ENCODE data around the gene SEMA3G.

The SEMA3G gene

DNA sequence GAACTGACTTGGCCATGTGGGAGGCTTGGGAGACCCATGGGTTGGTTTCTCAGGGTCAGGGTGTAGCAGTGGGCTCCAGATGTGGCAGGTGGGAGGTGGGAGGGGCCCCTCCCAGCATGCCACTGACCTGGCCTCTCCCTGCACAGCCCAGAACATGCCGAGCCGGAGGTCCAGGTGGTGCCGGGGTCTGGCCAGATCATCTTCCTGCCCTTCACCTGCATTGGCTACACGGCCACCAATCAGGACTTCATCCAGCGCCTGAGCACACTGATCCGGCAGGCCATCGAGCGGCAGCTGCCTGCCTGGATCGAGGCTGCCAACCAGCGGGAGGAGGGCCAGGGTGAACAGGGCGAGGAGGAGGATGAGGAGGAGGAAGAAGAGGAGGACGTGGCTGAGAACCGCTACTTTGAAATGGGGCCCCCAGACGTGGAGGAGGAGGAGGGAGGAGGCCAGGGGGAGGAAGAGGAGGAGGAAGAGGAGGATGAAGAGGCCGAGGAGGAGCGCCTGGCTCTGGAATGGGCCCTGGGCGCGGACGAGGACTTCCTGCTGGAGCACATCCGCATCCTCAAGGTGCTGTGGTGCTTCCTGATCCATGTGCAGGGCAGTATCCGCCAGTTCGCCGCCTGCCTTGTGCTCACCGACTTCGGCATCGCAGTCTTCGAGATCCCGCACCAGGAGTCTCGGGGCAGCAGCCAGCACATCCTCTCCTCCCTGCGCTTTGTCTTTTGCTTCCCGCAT lies 42.3 kb upstream of the SEMA3G start:
- no peaks in the 10 kb centered on the region for H3K4me1 ChIP-seq (ENCODE audit: control insufficient read depth, insufficient read depth, low read length)

DNA sequence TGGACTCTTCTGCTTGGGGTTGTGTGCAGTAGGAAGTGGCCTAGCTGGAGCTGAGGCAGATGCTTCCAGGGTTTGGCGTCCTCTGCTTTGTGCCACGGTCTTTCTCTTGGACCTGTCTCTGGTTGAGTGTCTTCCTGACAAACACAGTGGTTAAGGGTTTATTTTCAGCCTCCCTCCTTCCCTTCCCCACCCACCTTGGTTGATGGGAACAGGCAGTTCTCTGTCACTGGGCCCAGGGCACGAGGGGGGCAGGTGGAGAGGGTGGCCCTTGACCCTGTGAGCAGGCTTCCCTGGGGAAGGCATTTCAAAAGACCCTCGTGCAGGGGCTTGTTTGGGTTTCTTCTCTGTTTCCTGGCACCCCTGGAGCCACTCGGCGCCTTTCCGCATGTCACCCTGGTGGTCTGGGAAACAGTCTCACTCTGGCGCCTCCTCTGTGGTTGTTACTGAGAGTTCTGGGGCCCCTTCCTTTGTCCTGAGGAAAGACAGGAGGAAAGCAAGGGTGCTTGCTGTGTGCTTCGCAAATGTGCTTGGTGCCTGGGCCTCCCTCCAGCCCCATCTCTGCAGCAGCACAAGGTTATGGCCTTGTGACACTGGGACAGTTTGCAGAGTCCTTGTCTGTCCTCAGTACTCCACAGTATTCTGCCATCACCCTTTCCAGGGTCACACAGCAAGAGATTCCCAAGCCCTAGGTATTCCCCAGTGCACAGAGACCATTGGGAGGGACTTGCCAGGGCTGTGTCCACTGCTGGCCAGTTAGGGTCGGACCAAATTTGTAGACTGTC lies 40.0 kb upstream of the SEMA3G start:
- Histone ChIP-seq H3K9ac (ENCODE audit: low read length) (no peak overlapping the region), H3K9me3 (ENCODE audit: control insufficient read depth, insufficient read depth, low read depth, low read length) (no peaks in the 10 kb centered on the region), H3K4me3 (ENCODE audit: low read depth, low read length) (no peak overlapping the region), H3K27ac (ENCODE audit: low read depth, low read length) (no peak overlapping the region), H3K4me1 (ENCODE audit: control insufficient read depth, insufficient read depth, low read length) (no peaks in the 10 kb centered on the region), H3K36me3 (ENCODE audit: control insufficient read depth, insufficient read depth, low read length) (peaks cover 92% of the 10 kb centered on the region), H3K27me3 (ENCODE audit: control insufficient read depth, insufficient read depth, low read length) (no peaks in the 10 kb centered on the region)

More for the DNA sequence above, 42.3 kb upstream of the SEMA3G start:
- Histone ChIP-seq H3K9me3 (ENCODE audit: control insufficient read depth, insufficient read depth, low read depth, low read length) (no peaks in the 10 kb centered on the region), H3K27me3 (ENCODE audit: control insufficient read depth, insufficient read depth, low read length) (no peaks in the 10 kb centered on the region), H3K36me3 (ENCODE audit: control insufficient read depth, insufficient read depth, low read length) (peaks cover 92% of the 10 kb centered on the region), H3K4me3 (ENCODE audit: low read depth, low read length) (no peak overlapping the region), H3K9ac (ENCODE audit: low read length) (no peak overlapping the region), H3K27ac (ENCODE audit: low read depth, low read length) (no peak overlapping the region)

DNA sequence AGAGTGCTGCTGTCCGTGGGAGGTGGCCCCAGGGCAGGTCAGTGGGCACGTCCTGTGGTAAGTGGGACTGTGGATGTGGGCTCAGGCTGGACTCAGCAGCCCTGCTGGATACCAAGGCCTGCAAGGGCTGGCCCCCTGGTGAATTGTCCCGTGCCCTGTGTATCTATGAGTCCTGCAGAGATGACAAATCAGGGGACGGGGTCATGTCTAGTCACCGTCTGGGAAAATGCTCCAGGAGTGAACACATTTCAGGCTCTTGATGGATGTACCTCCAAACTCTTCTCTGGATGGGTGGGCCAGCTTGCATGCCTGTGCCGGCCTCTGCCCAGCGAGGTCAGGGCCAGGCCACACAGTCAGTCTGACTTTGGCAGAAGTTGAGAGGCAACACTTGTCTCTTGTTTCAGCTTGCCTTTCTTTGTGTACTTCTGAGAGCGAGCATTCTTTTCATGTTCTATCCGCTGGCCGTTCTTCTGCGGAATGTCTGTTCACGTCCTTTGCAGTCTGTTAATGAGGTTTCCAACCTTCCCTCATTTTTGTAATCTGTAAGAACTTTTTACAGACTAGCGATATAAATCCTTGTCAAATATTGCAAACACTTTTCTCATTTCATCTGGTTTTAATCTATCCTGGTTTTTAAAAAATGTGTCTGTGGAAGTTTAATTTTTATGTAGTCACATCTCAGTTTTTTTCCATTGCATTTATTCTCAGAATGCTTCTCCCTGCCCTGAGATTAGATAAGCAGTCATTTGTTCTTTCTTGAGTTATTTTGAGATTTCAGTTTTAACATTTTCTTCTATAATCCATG lies 38.9 kb upstream of the SEMA3G start:
- Histone ChIP-seq H3K27ac (ENCODE audit: low read depth, low read length) (no peak overlapping the region), H3K36me3 (ENCODE audit: control insufficient read depth, insufficient read depth, low read length) (peaks cover 92% of the 10 kb centered on the region), H3K9ac (ENCODE audit: low read length) (no peak overlapping the region), H3K27me3 (ENCODE audit: control insufficient read depth, insufficient read depth, low read length) (no peaks in the 10 kb centered on the region), H3K4me3 (ENCODE audit: low read depth, low read length) (no peak overlapping the region), H3K4me1 (ENCODE audit: control insufficient read depth, insufficient read depth, low read length) (no peaks in the 10 kb centered on the region), H3K9me3 (ENCODE audit: control insufficient read depth, insufficient read depth, low read depth, low read length) (no peaks in the 10 kb centered on the region)

DNA sequence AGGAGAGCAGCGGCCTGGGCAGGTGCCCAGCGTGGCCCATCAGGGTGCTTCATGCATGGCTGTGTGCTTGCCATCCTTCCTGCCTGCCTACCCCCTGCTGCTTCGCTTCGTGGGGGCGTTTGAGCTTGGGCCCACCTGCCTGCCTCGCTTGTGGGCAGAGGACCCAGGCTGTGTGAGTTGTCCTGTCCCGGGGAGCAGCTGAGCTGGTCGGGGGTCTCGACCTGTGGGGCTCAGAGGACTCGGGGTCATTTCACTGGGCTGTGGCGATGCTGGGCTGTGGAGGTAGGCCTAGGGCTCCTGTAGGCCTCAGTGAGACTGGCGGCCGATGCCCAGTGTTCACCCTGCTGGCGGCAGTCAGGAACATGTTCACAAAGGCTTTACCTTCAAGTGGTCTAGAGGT lies 38.2 kb upstream of the SEMA3G start:
- no peaks in the 10 kb centered on the region for H3K9me3 ChIP-seq (ENCODE audit: control insufficient read depth, insufficient read depth, low read depth, low read length)
- no peak overlapping the region for H3K4me3 ChIP-seq (ENCODE audit: low read depth, low read length)
- no peak overlapping the region for H3K27ac ChIP-seq (ENCODE audit: low read depth, low read length)
- H3K27me3 ChIP-seq (ENCODE audit: control insufficient read depth, insufficient read depth, low read length): no peaks in the 10 kb centered on the region
- peaks cover 94% of the 10 kb centered on the region for H3K36me3 ChIP-seq (ENCODE audit: control insufficient read depth, insufficient read depth, low read length)
- no peak overlapping the region for H3K9ac ChIP-seq (ENCODE audit: low read length)
- no peaks in the 10 kb centered on the region for H3K4me1 ChIP-seq (ENCODE audit: control insufficient read depth, insufficient read depth, low read length)

DNA sequence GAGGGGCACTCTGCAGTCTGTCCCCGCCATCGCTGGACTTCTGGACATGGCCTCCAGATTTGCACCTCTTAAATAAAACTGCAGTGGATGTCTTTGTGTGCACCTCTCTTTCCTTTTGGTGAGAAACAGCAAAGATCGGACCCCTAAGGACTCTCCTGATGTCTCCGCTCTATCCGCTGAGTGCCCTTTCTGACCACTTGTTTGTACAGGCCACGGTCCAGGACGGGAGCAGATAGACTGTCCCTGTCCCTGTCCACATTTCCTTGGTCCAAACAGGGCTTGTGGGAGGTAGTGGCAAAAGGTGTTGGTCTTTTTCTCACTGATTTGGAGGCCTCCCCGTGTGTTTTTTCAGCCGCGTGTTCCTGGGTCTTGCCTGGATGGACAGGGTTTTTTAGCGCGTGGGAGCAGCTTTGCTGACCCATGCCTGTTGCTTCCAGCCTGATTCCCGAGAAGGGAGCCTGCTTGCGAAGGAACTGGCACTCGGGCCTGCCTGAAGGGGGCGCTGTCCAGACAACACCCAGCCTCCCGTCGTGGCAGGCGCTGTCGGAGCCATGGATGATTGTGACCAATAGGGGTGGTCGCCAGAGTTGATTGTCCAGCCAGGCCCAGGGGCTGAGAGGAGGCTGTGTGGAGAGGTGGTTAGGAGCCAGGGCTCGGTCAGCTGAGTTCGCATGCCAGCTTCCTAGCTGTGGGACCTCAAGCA lies 37.1 kb upstream of the SEMA3G start:
- H3K27ac ChIP-seq (ENCODE audit: low read depth, low read length): no peak overlapping the region
- H3K4me1 ChIP-seq (ENCODE audit: control insufficient read depth, insufficient read depth, low read length): no peaks in the 10 kb centered on the region
- H3K9me3 ChIP-seq (ENCODE audit: control insufficient read depth, insufficient read depth, low read depth, low read length): no peaks in the 10 kb centered on the region
- H3K27me3 ChIP-seq (ENCODE audit: control insufficient read depth, insufficient read depth, low read length): no peaks in the 10 kb centered on the region
- no peak overlapping the region for H3K4me3 ChIP-seq (ENCODE audit: low read depth, low read length)
- H3K36me3 ChIP-seq (ENCODE audit: control insufficient read depth, insufficient read depth, low read length): peaks cover 94% of the 10 kb centered on the region
- no peak overlapping the region for H3K9ac ChIP-seq (ENCODE audit: low read length)

DNA sequence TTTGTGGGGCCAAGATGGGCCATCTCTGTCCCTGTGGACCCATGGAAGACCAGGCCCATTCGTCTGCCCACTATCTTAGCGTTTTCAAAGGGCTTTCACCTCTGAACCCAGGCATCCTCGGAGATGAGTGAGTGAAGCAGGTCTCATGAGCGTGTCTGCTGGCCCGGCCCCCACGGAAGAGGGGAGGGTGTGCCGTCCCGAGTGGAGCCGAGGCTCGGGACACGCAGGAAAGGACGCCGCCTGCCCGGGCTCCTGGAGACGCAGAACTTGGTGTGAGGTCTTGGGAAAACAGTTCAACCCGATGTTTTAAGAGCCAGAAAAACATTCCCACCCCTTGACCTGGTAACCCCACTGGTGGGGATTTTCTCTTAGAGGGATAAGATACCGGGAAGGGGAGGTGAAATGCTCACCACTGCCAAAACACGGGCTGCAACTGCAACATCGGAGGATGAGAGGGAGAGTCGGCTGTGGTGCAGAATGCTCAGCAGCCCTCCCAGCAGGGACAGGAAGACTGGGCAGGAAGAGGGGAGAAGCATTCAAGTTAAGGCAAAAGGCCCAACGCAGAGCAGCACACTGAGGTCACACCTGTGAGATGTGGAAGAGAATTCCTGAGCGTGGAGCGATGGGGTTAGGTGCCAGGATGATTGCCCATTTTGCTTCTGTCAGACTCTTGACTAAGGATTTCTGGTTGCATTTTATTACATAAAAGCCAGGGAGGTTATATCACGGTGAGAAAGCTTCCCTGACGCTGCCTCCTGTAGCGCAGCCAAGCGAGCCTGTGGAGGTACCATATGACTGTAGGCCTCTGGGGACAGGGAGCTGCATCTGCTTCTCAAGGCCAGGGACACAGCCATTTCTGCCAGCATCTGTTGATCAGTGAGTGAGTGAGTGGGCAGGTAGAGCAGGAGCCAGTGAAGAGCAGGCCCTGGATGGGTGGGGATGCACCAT lies 36.1 kb upstream of the SEMA3G start:
- Histone ChIP-seq H3K4me1 (ENCODE audit: control insufficient read depth, insufficient read depth, low read length) (no peaks in the 10 kb centered on the region), H3K36me3 (ENCODE audit: control insufficient read depth, insufficient read depth, low read length) (peaks cover 94% of the 10 kb centered on the region), H3K27ac (ENCODE audit: low read depth, low read length) (no peak overlapping the region), H3K9me3 (ENCODE audit: control insufficient read depth, insufficient read depth, low read depth, low read length) (no peaks in the 10 kb centered on the region), H3K9ac (ENCODE audit: low read length) (no peak overlapping the region), H3K4me3 (ENCODE audit: low read depth, low read length) (no peak overlapping the region), H3K27me3 (ENCODE audit: control insufficient read depth, insufficient read depth, low read length) (no peaks in the 10 kb centered on the region)

DNA sequence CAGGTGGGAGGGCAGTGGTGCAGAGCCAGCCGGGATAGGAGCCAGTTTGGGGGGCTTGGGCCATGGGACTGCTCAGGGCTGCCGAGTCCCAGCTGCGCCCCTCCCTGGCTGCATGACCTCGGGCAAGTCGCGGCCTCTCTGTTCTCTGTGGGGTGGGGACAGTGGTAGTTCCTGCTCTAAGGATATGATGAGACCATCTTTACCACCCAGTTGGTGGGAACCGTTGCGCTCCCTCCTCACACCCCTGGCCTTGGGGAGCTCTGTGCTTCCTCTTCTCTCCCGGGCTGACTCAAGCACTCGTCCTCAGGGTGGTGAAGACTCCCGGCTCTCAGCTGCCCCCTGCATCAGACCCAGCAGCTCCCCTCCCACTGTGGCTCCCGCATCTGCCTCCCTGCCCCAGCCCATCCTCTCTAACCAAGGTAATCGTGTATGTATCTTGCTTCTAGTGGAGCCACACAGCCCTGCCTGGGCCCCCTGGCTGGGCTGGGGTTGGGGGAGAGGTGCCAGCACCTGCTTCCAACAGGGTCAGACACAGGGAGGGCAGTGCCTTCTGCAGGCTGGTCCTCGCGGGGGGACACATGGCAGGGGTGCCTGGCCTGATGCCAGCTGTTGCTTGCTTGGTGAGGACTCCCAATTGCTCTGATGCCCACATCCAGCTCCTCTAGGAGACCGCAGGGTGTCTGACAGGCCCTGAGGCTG lies 35.1 kb upstream of the SEMA3G start:
- Histone ChIP-seq H3K4me3 (ENCODE audit: low read depth, low read length) (no peak overlapping the region), H3K9me3 (ENCODE audit: control insufficient read depth, insufficient read depth, low read depth, low read length) (no peaks in the 10 kb centered on the region), H3K27ac (ENCODE audit: low read depth, low read length) (no peak overlapping the region), H3K36me3 (ENCODE audit: control insufficient read depth, insufficient read depth, low read length) (peaks cover 94% of the 10 kb centered on the region), H3K9ac (ENCODE audit: low read length) (no peak overlapping the region), H3K4me1 (ENCODE audit: control insufficient read depth, insufficient read depth, low read length) (no peaks in the 10 kb centered on the region), H3K27me3 (ENCODE audit: control insufficient read depth, insufficient read depth, low read length) (no peaks in the 10 kb centered on the region)

DNA sequence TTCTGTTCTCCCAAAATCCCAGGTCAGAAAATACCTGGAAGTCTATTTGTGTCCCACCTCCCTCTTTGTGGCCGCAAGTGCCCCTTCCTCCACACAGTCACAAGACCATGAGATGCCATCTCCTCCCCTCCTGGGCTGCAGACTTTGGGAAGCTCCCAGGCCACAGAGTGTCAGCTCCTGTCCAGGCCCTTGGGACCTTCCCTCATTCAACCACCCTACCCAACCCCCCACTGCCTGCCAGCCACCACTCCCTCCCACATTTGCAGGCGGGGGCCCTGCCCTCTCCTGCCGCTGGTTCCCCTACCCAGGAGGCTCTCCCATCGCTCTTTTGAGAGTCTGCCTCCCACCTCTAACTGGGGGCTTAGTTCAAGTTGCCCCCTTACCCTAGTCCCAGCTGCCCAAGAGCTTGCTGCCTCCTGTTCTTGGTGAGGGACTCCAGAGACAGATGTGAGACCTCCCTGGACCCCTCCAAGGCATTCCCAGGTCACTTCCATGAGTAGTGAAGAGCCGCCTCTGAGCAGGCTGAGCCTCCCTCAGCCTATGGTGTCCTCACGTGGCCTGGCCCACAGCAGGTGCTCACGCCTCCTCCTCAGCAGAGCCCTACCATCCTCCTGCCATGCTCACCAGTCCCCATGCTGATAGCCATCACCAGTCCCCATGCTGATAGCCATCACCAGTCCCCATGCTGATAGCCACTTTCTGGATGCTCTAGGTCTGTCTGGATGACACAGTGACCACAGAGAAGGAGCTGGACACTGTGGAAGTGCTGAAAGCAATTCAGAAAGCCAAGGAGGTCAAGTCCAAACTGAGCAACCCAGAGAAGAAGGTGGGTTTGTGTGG lies 34.4 kb upstream of the SEMA3G start:
- Histone ChIP-seq H3K9me3 (ENCODE audit: control insufficient read depth, insufficient read depth, low read depth, low read length) (no peaks in the 10 kb centered on the region), H3K9ac (ENCODE audit: low read length) (no peak overlapping the region), H3K36me3 (ENCODE audit: control insufficient read depth, insufficient read depth, low read length) (peaks cover 92% of the 10 kb centered on the region), H3K27me3 (ENCODE audit: control insufficient read depth, insufficient read depth, low read length) (no peaks in the 10 kb centered on the region), H3K4me3 (ENCODE audit: low read depth, low read length) (no peak overlapping the region), H3K4me1 (ENCODE audit: control insufficient read depth, insufficient read depth, low read length) (no peaks in the 10 kb centered on the region), H3K27ac (ENCODE audit: low read depth, low read length) (no peak overlapping the region)

DNA sequence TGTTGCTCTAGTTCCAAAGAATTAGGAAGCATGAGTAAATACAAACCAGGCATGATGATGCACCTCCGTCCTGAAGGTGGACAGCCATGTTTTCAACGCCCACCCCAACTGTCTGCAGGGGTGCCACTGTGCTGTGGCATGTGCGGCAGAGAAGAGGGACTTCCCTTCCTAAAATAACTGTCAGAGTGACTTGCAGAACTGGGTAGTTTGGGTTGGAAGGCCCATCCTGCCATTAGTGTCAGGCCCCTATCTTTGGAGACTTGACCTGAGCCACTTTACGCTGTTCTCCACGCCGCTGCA lies 32.8 kb upstream of the SEMA3G start:
- Histone ChIP-seq H3K9me3 (ENCODE audit: control insufficient read depth, insufficient read depth, low read depth, low read length) (no peaks in the 10 kb centered on the region), H3K4me3 (ENCODE audit: low read depth, low read length) (no peak overlapping the region), H3K36me3 (ENCODE audit: control insufficient read depth, insufficient read depth, low read length) (peaks cover 94% of the 10 kb centered on the region), H3K9ac (ENCODE audit: low read length) (no peak overlapping the region), H3K4me1 (ENCODE audit: control insufficient read depth, insufficient read depth, low read length) (no peaks in the 10 kb centered on the region), H3K27me3 (ENCODE audit: control insufficient read depth, insufficient read depth, low read length) (no peaks in the 10 kb centered on the region), H3K27ac (ENCODE audit: low read depth, low read length) (no peak overlapping the region)
